ENCODE data around the gene ANKRD65.

The ANKRD65 gene

DNA sequence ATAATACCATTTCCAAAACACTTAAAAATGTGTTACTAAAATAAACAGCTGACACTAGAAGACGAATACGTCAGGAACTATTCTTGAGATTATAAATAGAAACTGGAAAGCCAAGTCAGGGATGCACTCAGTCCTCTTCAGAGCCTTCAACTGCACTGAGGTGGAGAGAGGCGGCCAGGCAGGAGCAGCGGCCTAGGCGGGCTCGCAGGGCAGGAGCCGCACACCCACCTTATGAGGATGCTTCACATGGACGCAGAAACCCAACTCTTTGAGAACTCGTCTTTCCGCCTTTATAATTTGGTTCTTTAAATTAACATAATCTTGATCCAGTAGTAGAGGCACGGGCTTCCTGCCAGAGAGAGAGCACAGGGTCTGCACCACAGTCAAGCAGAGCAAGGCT, 25.9 kb downstream of the ANKRD65 start:
- H3K27ac ChIP-seq: no peak overlapping the region

DNA sequence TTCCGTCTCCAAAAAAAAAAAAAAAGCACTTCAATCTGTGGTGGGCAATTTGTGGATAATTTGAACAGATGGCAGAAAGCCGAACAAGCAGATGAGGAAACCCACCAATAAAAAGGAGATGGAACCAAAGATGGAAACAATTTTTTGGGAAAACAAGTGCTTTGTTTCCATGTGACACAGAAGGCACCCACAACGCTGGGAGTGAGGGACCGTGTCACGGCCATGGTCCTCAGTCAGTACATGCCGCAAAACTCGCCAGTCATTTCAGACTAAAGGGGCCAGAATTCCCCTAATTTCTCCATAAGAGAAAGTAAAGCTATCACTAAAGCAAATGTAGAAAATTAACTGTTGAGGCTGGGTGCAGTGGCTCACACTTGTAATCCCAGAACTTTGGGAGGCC, 27.0 kb downstream of the ANKRD65 start:
- H3K36me3 ChIP-seq (ENCODE audit: insufficient read depth, low read length): peaks cover 83% of the 10 kb centered on the region
- no peak overlapping the region for H3K4me3 ChIP-seq
- H3K27ac ChIP-seq: no peak overlapping the region
- DNase-seq (ENCODE audit: low read depth, low spot score): no peak
- H3K9me3 ChIP-seq (ENCODE audit: low read depth, low read length): no peaks in the 10 kb centered on the region
- no peak overlapping the region for H3K9ac ChIP-seq (ENCODE audit: insufficient read length)
- no peak for TF ChIP-seq POLR2AphosphoS5 (IDR thresholded peaks at IDR 0.05; ENCODE audit: borderline replicate concordance, low read depth, low read length)
- TF ChIP-seq EZH2 (IDR thresholded peaks at IDR 0.05): no peak
- no peak for TF ChIP-seq FOXP2 (optimal IDR thresholded peaks at IDR 0.05; ENCODE audit: control extremely low read depth, extremely low read length, insufficient read depth)

More for the DNA sequence above, 25.9 kb downstream of the ANKRD65 start:
- H3K9ac ChIP-seq (ENCODE audit: insufficient read length): no peak overlapping the region
- no peak overlapping the region for H3K4me3 ChIP-seq
- no peak for DNase-seq (ENCODE audit: low read depth, low spot score)
- H3K9me3 ChIP-seq (ENCODE audit: low read depth, low read length): no peaks in the 10 kb centered on the region
- peaks cover 72% of the 10 kb centered on the region for H3K36me3 ChIP-seq (ENCODE audit: insufficient read depth, low read length)
- TF ChIP-seq POLR2AphosphoS5 (IDR thresholded peaks at IDR 0.05; ENCODE audit: borderline replicate concordance, low read depth, low read length) (no peak), EZH2 (IDR thresholded peaks at IDR 0.05) (no peak), FOXP2 (optimal IDR thresholded peaks at IDR 0.05; ENCODE audit: control extremely low read depth, extremely low read length, insufficient read depth) (no peak)

DNA sequence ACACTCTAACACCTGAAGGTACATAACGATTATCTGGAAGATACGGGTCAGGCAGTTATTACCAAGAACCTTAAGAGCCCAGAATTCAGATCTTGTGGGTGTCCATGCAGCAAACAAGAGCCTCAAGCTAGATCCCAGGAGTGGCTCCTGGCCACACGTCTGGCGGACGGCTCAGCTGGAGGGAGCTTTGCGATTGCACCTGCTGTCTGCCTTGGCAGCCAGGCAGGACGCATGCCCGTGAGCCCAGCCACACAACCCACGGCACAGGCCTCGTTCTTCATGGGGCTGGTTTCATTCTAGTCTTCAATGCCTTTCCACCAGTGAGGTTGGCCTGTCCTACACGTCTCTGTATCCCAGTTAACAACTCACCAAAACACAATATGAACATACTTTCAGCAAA, 27.6 kb downstream of the ANKRD65 start:
- no peak for TF ChIP-seq FOXP2 (optimal IDR thresholded peaks at IDR 0.05; ENCODE audit: control extremely low read depth, extremely low read length, insufficient read depth)
- no peak for TF ChIP-seq EZH2 (IDR thresholded peaks at IDR 0.05)
- TF ChIP-seq POLR2AphosphoS5 (IDR thresholded peaks at IDR 0.05; ENCODE audit: borderline replicate concordance, low read depth, low read length): no peak
- H3K9ac ChIP-seq (ENCODE audit: insufficient read length): no peak overlapping the region
- no peak overlapping the region for H3K27ac ChIP-seq
- DNase-seq (ENCODE audit: low read depth, low spot score): no peak
- H3K4me3 ChIP-seq: no peak overlapping the region
- H3K9me3 ChIP-seq (ENCODE audit: low read depth, low read length): no peaks in the 10 kb centered on the region
- peaks cover 90% of the 10 kb centered on the region for H3K36me3 ChIP-seq (ENCODE audit: insufficient read depth, low read length)

DNA sequence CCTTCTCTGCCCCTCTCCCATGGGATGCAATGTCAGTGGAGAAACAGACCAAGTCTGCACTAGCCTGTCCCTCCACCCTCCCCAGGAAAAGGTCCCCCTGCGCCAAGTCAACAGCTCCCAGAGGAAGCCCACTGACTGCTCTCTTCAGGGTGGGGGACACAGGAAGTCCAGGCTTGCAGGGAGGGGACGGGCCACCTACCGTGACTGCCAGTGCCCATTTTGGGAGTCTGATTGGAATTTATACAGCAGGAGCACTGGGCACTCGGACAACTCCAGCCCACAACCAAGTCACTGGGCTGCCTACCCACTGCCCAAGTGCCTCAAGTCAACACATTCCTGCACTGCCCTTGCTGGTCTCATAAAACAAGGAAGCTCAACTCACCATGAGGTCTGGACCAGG, 28.1 kb downstream of the ANKRD65 start:
- no peak overlapping the region for H3K4me3 ChIP-seq
- no peaks in the 10 kb centered on the region for H3K9me3 ChIP-seq (ENCODE audit: low read depth, low read length)
- no peak for TF ChIP-seq FOXP2 (optimal IDR thresholded peaks at IDR 0.05; ENCODE audit: control extremely low read depth, extremely low read length, insufficient read depth)
- no peak for TF ChIP-seq EZH2 (IDR thresholded peaks at IDR 0.05)
- no peak for TF ChIP-seq POLR2AphosphoS5 (IDR thresholded peaks at IDR 0.05; ENCODE audit: borderline replicate concordance, low read depth, low read length)
- peaks cover 91% of the 10 kb centered on the region for H3K36me3 ChIP-seq (ENCODE audit: insufficient read depth, low read length)
- no peak for DNase-seq (ENCODE audit: low read depth, low spot score)
- H3K27ac ChIP-seq: no peak overlapping the region
- no peak overlapping the region for H3K9ac ChIP-seq (ENCODE audit: insufficient read length)

DNA sequence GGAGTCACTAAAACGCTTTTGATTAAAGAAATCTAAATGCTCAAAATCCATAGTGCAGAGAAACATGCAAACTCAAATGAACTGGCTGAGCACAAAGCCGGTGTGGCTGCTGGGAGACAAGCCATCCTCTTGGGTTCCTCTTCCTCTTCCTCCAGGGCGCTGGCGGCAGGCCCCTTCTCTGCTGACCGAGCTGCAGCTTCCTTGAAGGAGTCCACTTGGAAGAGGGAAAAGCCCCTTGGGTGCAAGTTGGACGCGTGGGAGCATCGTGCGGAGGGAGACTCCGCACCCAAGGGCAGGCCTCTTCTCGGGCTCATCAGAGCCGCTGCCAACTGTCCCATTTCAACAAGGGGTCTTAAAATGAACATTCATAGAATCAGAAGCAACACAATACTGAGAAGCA, 29.9 kb downstream of the ANKRD65 start:
- TF ChIP-seq FOXP2 (optimal IDR thresholded peaks at IDR 0.05; ENCODE audit: control extremely low read depth, extremely low read length, insufficient read depth): no peak
- no peak for DNase-seq (ENCODE audit: low read depth, low spot score)
- Histone ChIP-seq H3K9ac (ENCODE audit: insufficient read length) (no peak overlapping the region), H3K9me3 (ENCODE audit: low read depth, low read length) (no peaks in the 10 kb centered on the region), H3K36me3 (ENCODE audit: insufficient read depth, low read length) (peaks cover 97% of the 10 kb centered on the region), H3K4me3 (no peak overlapping the region), H3K27ac (no peak overlapping the region; the same call in 1 of the 2 replicates)

DNA sequence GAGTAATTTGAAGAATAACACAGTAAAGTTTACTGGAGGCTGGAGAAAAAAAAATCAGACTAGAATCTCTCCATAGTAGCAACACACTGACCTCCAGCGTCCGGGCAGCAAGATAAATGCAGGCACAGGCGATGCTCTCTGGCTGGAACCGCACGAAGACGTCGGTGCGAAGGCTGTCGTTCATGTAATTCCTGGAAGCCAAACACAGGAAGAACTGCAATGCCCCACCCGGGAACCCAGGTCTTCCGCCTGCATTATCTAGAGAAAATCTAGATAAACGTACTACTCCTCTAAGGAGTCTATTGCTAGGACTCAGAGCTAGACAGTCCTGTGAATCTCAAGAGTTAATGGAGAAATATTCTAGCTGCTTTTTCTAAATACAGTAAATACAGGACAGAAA, 30.4 kb downstream of the ANKRD65 start:
- DNase-seq (ENCODE audit: low read depth, low spot score): no peak
- H3K9me3 ChIP-seq (ENCODE audit: low read depth, low read length): no peaks in the 10 kb centered on the region
- no peak overlapping the region for H3K27ac ChIP-seq
- H3K9ac ChIP-seq (ENCODE audit: insufficient read length): no peak overlapping the region
- peaks cover 100% of the 10 kb centered on the region for H3K36me3 ChIP-seq (ENCODE audit: insufficient read depth, low read length)
- TF ChIP-seq POLR2AphosphoS5 (IDR thresholded peaks at IDR 0.05; ENCODE audit: borderline replicate concordance, low read depth, low read length) (no peak), EZH2 (IDR thresholded peaks at IDR 0.05) (no peak), FOXP2 (optimal IDR thresholded peaks at IDR 0.05; ENCODE audit: control extremely low read depth, extremely low read length, insufficient read depth) (no peak)
- no peak overlapping the region for H3K4me3 ChIP-seq

DNA sequence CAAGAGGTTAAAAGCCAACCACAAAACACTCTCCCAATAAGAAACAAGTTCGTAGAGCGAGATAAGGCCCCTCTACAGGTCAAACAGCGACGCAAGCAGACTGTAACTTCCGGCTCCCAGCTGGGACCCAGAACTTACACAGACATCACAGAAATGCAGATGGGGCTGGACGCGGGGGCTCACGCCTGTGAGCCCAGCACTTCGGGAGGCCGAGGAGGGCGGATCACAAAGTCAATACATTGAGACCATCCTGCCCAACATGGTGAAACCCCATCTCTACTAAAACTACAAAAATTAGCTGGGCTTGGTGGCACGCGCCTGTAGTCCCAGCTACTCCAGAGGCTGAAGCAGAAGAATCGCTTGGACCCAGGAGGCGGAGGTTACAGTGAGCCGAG, 33.0 kb downstream of the ANKRD65 start:
- TF ChIP-seq EZH2 (IDR thresholded peaks at IDR 0.05) (no peak), POLR2AphosphoS5 (IDR thresholded peaks at IDR 0.05; ENCODE audit: borderline replicate concordance, low read depth, low read length) (no peak), FOXP2 (optimal IDR thresholded peaks at IDR 0.05; ENCODE audit: control extremely low read depth, extremely low read length, insufficient read depth) (no peak)
- no peak overlapping the region for H3K4me3 ChIP-seq
- H3K27ac ChIP-seq: no peak overlapping the region
- no peak for DNase-seq (ENCODE audit: low read depth, low spot score)
- H3K9me3 ChIP-seq (ENCODE audit: low read depth, low read length): no peaks in the 10 kb centered on the region
- peaks cover 75% of the 10 kb centered on the region for H3K36me3 ChIP-seq (ENCODE audit: insufficient read depth, low read length)
- H3K9ac ChIP-seq (ENCODE audit: insufficient read length): no peak overlapping the region

DNA sequence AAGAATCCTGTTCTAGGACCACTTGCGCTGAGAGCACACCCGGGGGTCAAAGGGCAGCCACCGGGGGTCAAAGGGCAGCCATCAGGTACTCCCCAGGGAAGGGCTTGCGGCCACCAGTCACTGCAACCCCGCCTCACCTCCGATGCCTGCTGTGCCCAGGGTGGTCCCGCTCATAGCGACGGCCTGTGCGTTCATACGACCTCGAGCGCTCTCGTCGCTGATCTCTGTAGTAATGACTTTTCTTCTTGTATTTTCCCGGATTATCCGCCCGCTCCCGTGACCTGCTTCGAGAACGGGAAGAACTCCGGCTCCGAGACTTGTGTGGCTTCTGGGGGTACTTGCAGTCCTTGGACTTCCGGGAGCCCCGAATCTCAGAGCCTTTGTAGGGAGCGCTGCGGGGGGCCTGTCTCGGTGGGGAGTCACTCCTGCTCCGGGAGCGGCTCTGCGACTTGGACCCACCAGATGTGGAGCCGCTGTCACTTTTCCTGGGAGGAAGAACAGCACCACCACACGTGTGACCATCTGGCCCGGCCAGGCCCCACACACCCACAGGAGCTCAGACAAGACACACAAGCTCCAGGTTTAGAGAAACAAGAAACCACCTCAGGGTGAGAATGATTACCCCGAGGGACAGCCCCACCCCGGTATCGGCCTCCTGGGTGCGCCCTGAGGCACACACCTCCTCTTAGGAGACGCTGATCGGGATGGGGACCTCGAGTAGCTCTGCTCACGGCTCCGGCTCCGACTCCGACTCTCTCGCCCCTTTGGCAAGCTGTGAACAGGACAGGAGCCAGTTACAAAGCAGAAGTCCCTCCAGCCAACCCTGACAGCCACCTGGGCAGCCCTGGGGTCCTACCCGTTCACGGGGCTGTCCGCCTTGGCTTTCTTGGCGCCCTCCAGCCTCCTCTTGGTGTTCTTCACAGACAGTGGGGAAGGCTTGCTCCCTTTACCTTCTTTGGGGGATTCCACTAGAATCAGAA, 33.7 kb downstream of the ANKRD65 start:
- DNase-seq (ENCODE audit: low read depth, low spot score): no peak
- H3K36me3 ChIP-seq (ENCODE audit: insufficient read depth, low read length): peaks cover 68% of the 10 kb centered on the region
- no peak overlapping the region for H3K9ac ChIP-seq (ENCODE audit: insufficient read length)
- H3K9me3 ChIP-seq (ENCODE audit: low read depth, low read length): no peaks in the 10 kb centered on the region
- no peak overlapping the region for H3K27ac ChIP-seq
- TF ChIP-seq POLR2AphosphoS5 (IDR thresholded peaks at IDR 0.05; ENCODE audit: borderline replicate concordance, low read depth, low read length): no peak
- no peak for TF ChIP-seq EZH2 (IDR thresholded peaks at IDR 0.05)
- no peak for TF ChIP-seq FOXP2 (optimal IDR thresholded peaks at IDR 0.05; ENCODE audit: control extremely low read depth, extremely low read length, insufficient read depth)
- H3K4me3 ChIP-seq: no peak overlapping the region
